Measurements from ENCODE around the gene SLC47A1. TPM values are rescaled to one million over a fixed set of nuclear protein-coding genes. Genes with fewer than 3 reads are reported as not detected.
A peak's percentile ranks its signal among the peaks of the same experiment; 100 is the strongest.
"Not testable (repeated sequence)": the region's sequence is repeated elsewhere in the genome, so short reads cannot be mapped to it uniquely, and the experiment has no call there.

SLC47A1 gene
- total RNA-seq, 1 donor from 2014 or later: not detected

DNA sequence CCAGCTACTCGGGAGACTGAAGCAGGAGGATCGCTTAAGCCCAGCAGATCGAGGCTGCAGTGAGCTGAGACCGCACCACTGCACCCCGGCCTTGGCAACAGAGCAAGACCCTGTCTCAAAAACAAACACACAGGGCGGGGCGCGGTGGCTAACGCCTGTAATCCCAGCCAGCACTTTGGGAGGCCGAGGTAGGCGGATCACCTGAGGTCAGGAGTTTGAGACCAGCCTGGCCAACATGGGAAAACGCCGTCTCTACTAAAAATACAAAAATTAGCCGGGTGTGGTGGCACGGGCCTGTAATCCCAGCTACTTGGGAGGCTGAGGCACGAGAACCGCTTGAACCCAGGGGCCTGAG is 46.9 kb downstream of the SLC47A1 start:
- not testable (repeated sequence) for H3K4me3 Mint-ChIP-seq, DNase-seq

GRCh38 chr17:19582152-19582551 is 48.5 kb downstream of the SLC47A1 start:
- H3K27ac Mint-ChIP-seq; H3K4me3 Mint-ChIP-seq; H3K4me1 Mint-ChIP-seq; intact Hi-C loops (cut with micrococcal nuclease); H3K9me3 Mint-ChIP-seq; H3K36me3 Mint-ChIP-seq (ENCODE audit: low read depth); DNase-seq: not testable (repeated sequence)
- H3K27me3 Mint-ChIP-seq: peaks cover 33% of the 10 kb centered on the region

More for the DNA sequence above, 46.9 kb downstream of the SLC47A1 start:
- H3K36me3 Mint-ChIP-seq (ENCODE audit: low read depth); H3K9me3 Mint-ChIP-seq; H3K4me1 Mint-ChIP-seq; H3K27ac Mint-ChIP-seq; intact Hi-C loops (cut with micrococcal nuclease): not testable (repeated sequence)
- peaks cover 35% of the 10 kb centered on the region for H3K27me3 Mint-ChIP-seq

- Mint-ChIP-seq H3K9me3 (no peaks in the 10 kb centered on the region), H3K27ac (no peak overlapping the region), H3K36me3 (ENCODE audit: low read depth) (no peaks in the 10 kb centered on the region), H3K4me3 (no peak overlapping the region), H3K4me1 (no peaks in the 10 kb centered on the region), H3K27me3 (peaks cover 17% of the 10 kb centered on the region)
- intact Hi-C loops (cut with micrococcal nuclease): no loop called here
- DNase-seq: no peak
These were observed 50.2 kb downstream of the SLC47A1 start for GRCh38 chr17:19583871-19584270.

GRCh38 chr17:19590451-19590850 is 56.8 kb downstream of the SLC47A1 start:
- Mint-ChIP-seq H3K27ac (no peak overlapping the region), H3K27me3 (no peaks in the 10 kb centered on the region), H3K4me3 (no peak overlapping the region), H3K9me3 (no peaks in the 10 kb centered on the region), H3K4me1 (no peaks in the 10 kb centered on the region), H3K36me3 (ENCODE audit: low read depth) (no peaks in the 10 kb centered on the region)
- DNase-seq: no peak
- intact Hi-C loops (cut with micrococcal nuclease): no loop called here

DNA sequence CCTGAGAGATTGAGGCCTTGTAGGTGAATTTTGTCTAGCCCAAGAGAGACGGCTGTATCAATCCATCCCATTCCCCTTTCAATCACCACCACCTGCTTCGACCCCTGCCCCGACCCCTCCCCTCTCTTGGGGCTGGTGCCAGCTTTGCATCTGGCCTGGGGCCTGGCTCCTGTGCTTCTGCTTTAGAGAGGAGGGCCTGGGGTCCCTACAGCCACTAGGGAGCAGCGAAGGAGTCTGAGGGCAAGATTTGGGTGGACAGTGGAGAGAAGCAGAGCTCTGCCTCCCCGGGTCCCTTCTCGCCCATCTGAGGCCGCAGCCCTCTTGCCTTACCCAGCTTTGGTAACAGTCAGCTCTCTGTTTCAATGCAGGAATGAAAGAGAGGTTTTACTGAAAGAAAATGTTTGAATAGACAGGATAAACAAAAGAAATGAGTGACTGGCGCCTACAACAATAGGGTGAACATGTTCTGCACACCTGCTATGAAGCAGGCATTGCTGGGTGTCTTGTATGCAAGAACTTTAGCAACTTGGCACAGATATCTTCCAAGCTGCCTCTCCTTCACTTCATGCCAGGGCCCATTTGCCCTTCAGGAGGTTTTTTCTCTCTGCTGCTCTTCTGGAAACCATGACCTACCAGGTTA is 57.4 kb downstream of the SLC47A1 start:
- H3K27me3 Mint-ChIP-seq: no peaks in the 10 kb centered on the region
- intact Hi-C loops (cut with micrococcal nuclease): no loop called here
- H3K36me3 Mint-ChIP-seq (ENCODE audit: low read depth): no peaks in the 10 kb centered on the region

GRCh38 chr17:19592316-19592715 is 58.7 kb downstream of the SLC47A1 start:
- H3K4me1 Mint-ChIP-seq: no peaks in the 10 kb centered on the region
- no peaks in the 10 kb centered on the region for H3K9me3 Mint-ChIP-seq
- peaks cover 3% of the 10 kb centered on the region for H3K27me3 Mint-ChIP-seq
- intact Hi-C loops (cut with micrococcal nuclease): no loop called here
- no peaks in the 10 kb centered on the region for H3K36me3 Mint-ChIP-seq (ENCODE audit: low read depth)
- no peak for DNase-seq
- no peak overlapping the region for H3K4me3 Mint-ChIP-seq
- no peak overlapping the region for H3K27ac Mint-ChIP-seq

More for the DNA sequence above, 57.4 kb downstream of the SLC47A1 start:
- no peak overlapping the region for H3K4me3 Mint-ChIP-seq
- no peaks in the 10 kb centered on the region for H3K9me3 Mint-ChIP-seq
- DNase-seq: no peak
- H3K27ac Mint-ChIP-seq: no peak overlapping the region
- H3K4me1 Mint-ChIP-seq: no peaks in the 10 kb centered on the region

DNA sequence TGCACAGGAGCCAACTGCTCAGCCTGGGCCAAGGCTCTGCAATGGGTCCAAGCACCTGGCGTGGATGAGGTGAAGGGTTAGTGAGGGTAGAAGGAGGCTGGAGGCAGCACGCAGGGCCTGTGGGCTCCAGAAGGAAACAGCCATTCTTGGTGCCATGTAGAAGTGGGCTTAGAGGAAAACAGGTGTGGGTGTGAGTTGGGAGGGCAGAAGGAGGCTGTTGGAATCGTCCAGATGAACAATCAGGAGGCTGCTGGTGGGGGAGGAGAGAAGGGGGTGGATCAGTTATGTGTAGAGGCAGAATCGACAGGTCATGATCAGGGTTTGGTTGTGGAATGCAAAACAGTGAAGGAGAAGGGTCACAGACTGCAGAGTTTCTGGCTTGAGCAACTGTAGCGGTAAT is 63.2 kb downstream of the SLC47A1 start:
- H3K36me3 Mint-ChIP-seq (ENCODE audit: low read depth): no peaks in the 10 kb centered on the region

DNA sequence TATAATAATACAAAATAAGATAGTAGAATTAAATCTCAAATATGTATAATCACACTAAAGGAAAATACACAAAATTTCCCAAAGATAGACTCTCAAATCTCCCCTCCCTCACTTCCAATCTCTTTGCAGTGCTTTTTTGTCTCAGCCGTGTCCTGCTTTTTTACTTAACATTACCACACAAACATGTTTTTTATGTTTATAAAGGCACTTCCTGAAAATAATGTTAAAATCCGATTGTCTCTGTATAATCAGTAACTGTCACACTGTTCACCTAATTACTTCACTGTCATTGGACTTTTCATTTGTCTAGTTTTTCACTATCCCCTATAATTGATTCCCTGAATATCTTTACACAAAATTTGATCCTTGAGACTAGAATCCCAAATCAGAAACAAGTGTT is 76.7 kb downstream of the SLC47A1 start:
- peaks cover 2% of the 10 kb centered on the region for H3K27me3 Mint-ChIP-seq
- H3K36me3 Mint-ChIP-seq (ENCODE audit: low read depth): no peaks in the 10 kb centered on the region
- no peaks in the 10 kb centered on the region for H3K9me3 Mint-ChIP-seq
- intact Hi-C loops (cut with micrococcal nuclease): loop anchor here (10.0 kb wide), 1 partner anchor 154 kb away; no protein-coding TSS in a partner anchor
- no peaks in the 10 kb centered on the region for H3K4me1 Mint-ChIP-seq
- H3K27ac Mint-ChIP-seq: no peak overlapping the region
- no peak overlapping the region for H3K4me3 Mint-ChIP-seq
- DNase-seq: no peak

More for the DNA sequence above, 63.2 kb downstream of the SLC47A1 start:
- intact Hi-C loops (cut with micrococcal nuclease): no loop called here
- no peak overlapping the region for H3K27ac Mint-ChIP-seq
- no peak for DNase-seq
- no peak overlapping the region for H3K4me3 Mint-ChIP-seq
- H3K27me3 Mint-ChIP-seq: peaks cover 3% of the 10 kb centered on the region
- H3K9me3 Mint-ChIP-seq: no peaks in the 10 kb centered on the region
- H3K4me1 Mint-ChIP-seq: no peaks in the 10 kb centered on the region

DNA sequence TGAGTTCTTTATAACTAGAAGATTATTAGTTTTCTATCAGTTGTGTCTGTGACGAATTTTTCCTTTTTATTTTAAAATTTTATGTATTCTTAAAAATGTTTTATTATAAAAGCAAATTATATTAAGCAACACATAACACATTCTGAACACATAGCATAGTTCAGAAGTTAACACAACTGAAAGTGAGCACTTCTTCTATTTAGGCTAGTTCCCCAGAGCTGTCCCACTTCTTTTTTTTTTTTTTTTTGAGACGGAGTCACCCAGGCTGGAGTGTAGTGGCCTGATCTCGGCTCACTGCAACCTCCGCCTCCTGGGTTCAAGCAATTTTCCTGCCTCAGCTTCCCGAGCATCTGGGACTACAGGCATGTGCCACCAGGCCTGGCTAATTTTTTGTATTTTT is 77.2 kb downstream of the SLC47A1 start:
- H3K27ac Mint-ChIP-seq: no peak overlapping the region
- no peaks in the 10 kb centered on the region for H3K4me1 Mint-ChIP-seq
- H3K9me3 Mint-ChIP-seq: no peaks in the 10 kb centered on the region
- H3K27me3 Mint-ChIP-seq: peaks cover 2% of the 10 kb centered on the region
- H3K4me3 Mint-ChIP-seq: no peak overlapping the region
- intact Hi-C loops (cut with micrococcal nuclease): loop anchor here (10.0 kb wide), 1 partner anchor 154 kb away; no protein-coding TSS in a partner anchor
- DNase-seq: no peak
- H3K36me3 Mint-ChIP-seq (ENCODE audit: low read depth): no peaks in the 10 kb centered on the region

GRCh38 chr17:19613979-19614378 is 80.3 kb downstream of the SLC47A1 start:
- H3K36me3 Mint-ChIP-seq (ENCODE audit: low read depth): peaks cover 2% of the 10 kb centered on the region
- no peaks in the 10 kb centered on the region for H3K27me3 Mint-ChIP-seq
- H3K27ac Mint-ChIP-seq: no peak overlapping the region
- no peak for DNase-seq
- peaks cover 2% of the 10 kb centered on the region for H3K9me3 Mint-ChIP-seq
- no peak overlapping the region for H3K4me3 Mint-ChIP-seq
- intact Hi-C loops (cut with micrococcal nuclease): loop anchor here (10.0 kb wide), 1 partner anchor 151 kb away; no protein-coding TSS in a partner anchor
- H3K4me1 Mint-ChIP-seq: no peaks in the 10 kb centered on the region

DNA sequence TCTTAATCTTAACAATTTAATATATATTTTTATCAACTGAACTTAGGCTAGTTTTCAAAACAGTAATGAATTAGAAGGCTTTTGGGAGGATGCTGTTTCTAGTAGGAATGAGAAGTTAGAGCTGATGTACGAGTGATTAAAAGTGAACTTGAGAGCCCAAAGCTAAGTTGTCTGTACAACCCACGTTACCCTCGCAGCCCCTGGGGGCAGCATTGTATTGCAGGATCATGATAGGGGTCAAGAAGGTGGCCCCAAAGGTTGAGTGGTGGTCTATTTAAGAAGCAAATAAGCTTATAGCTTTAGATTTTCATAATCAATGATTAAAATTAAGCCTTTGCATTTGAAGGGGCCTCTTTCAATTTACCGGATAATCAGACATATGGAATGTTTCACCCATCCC is 81.2 kb downstream of the SLC47A1 start:
- no peak for DNase-seq
- Mint-ChIP-seq H3K27ac (no peak overlapping the region), H3K27me3 (no peaks in the 10 kb centered on the region), H3K36me3 (ENCODE audit: low read depth) (peaks cover 2% of the 10 kb centered on the region), H3K4me1 (no peaks in the 10 kb centered on the region), H3K4me3 (no peak overlapping the region), H3K9me3 (peaks cover 11% of the 10 kb centered on the region)
- intact Hi-C loops (cut with micrococcal nuclease): loop anchor here (10.0 kb wide), 1 partner anchor 150 kb away; no protein-coding TSS in a partner anchor

DNA sequence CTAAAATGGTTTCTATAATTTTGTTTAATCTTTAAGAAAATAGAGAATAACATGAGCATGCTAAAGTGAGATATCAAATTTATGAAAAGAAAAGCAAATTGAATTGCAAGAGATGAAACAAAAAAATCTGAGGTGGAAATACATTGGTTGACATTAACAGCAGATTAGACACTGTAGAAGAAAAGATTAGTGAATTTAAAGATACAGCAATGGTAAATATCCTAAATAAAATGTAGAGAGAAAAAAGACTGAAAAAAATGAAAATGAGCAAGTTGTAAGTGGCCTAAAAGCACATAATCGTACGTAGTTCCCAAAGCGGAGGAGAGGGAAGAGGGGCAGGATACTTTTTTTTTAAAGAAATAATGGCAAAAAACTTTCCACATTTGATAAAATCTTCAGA is 84.4 kb downstream of the SLC47A1 start:
- intact Hi-C loops (cut with micrococcal nuclease): loop anchor here (10.0 kb wide), 1 partner anchor 147 kb away; no protein-coding TSS in a partner anchor
- Mint-ChIP-seq H3K9me3 (peaks cover 16% of the 10 kb centered on the region), H3K4me3 (no peak overlapping the region), H3K27me3 (no peaks in the 10 kb centered on the region), H3K36me3 (ENCODE audit: low read depth) (peaks cover 2% of the 10 kb centered on the region), H3K4me1 (no peaks in the 10 kb centered on the region), H3K27ac (no peak overlapping the region)
- no peak for DNase-seq

DNA sequence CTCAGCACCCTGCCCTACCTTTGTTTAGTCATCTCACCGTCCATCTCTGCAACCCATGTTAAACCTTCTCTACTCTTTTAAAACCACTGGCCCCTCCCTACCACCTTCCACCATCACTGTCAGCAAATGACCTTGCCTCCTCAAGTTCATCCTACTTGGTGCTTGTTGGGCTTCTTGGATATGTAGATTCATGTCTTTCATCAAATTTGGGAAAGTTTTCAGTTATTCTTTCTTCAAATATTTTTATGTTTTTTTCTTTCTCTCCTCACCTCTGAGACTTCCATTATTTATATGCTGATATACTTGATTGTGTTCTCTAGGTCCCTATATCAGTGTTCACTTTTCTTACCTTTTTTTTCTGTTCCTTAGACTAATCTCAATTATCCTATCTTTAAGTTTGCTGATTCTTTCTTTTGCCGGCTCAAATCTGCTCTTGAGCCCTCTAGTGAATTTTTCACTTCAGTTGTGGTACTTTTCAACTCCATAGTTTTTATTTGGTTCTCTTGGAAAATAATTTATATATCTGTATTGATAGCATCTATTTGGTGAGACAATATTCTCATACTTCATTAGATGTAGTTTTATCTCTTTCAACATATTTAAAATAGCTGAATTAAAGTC is 86.2 kb downstream of the SLC47A1 start:
- DNase-seq: peak; percentile 19
- H3K4me1 Mint-ChIP-seq: no peaks in the 10 kb centered on the region
- peaks cover 2% of the 10 kb centered on the region for H3K36me3 Mint-ChIP-seq (ENCODE audit: low read depth)
- intact Hi-C loops (cut with micrococcal nuclease): loop anchor here (10.0 kb wide), 2 partner anchors 55 to 145 kb away; no protein-coding TSS in a partner anchor
- H3K27ac Mint-ChIP-seq: no peak overlapping the region
- H3K9me3 Mint-ChIP-seq: peaks cover 16% of the 10 kb centered on the region
- no peak overlapping the region for H3K4me3 Mint-ChIP-seq
- H3K27me3 Mint-ChIP-seq: peaks cover 4% of the 10 kb centered on the region

DNA sequence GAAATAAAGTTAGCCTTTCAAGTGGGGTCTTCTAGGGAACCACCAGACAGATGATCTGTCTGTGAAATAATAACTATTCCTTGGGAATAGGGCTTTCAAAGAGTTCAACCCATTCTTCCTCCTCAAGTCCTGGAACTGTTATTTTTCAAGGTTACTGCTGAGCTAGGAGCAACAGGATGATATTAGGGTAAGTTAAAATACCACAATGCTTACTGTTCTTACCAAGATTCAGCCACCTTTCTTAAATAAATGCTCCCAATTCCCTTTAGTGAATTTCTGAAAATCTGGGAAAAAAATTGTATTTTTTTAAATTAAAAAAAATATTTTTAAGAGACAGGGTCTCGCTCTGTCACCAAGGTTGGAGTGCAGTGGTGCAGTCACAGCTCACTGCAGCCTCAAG is 88.0 kb downstream of the SLC47A1 start:
- intact Hi-C loops (cut with micrococcal nuclease): loop anchor here (10.0 kb wide), 1 partner anchor 53 kb away; no protein-coding TSS in a partner anchor
- Mint-ChIP-seq H3K9me3 (peaks cover 16% of the 10 kb centered on the region), H3K4me3 (no peak overlapping the region), H3K36me3 (ENCODE audit: low read depth) (peaks cover 2% of the 10 kb centered on the region), H3K27ac (no peak overlapping the region), H3K27me3 (peaks cover 5% of the 10 kb centered on the region), H3K4me1 (no peaks in the 10 kb centered on the region)
- no peak for DNase-seq

Measured in activated CD4-positive, alpha-beta T cell treated with anti-CD3 and anti-CD28 coated beads, Interleukin-2, amount 10 ng/mL, durations not matched to agents 24 days and 14 days (primary cell).